ENCODE measurements around the gene DEDD2.

DEDD2 gene

GRCh38 chr19:42242512-42243409 lies 25.3 kb upstream of the DEDD2 start, which contains the start of gene GSK3A:
TSS of gene GSK3A (minus strand) at chr19:42242602. CDS start at chr19:42242465, 137 bp downstream.
- peak within 1 kb of the TSS; percentile 78 for H3K27ac ChIP-seq (replicated peaks)
- DNase-seq (ENCODE audit: low read depth in 1 of 2, low spot score in 1 of 2): peak; percentile 99
- TF ChIP-seq GABPA (IDR thresholded peaks at IDR 0.05; ENCODE audit: low read depth) (peak; percentile 44), POLR2AphosphoS5 (IDR thresholded peaks at IDR 0.05; ENCODE audit: low read depth) (peak; percentile 85), SPI1 (IDR thresholded peaks at IDR 0.05; ENCODE audit: borderline replicate concordance, low read depth) (peak; percentile 61; the same call in 1 of the 2 replicates), REST (IDR thresholded peaks at IDR 0.05; ENCODE audit: insufficient replicate concordance, low read depth) (no peak)
- H3K4me3 ChIP-seq (replicated peaks; ENCODE audit: insufficient read depth, low read length): peak within 1 kb of the TSS; percentile 74
- H3K27me3 ChIP-seq (ENCODE audit: insufficient read depth, poor library complexity, severe bottlenecking): no peaks in the 10 kb centered on the region

GRCh38 chr19:42242069-42242511 lies 24.6 kb upstream of the DEDD2 start:
- no peaks in the 10 kb centered on the region for H3K27me3 ChIP-seq (ENCODE audit: insufficient read depth, poor library complexity, severe bottlenecking)
- H3K27ac ChIP-seq (replicated peaks): peak overlapping the region; percentile 65
- H3K4me3 ChIP-seq (replicated peaks; ENCODE audit: insufficient read depth, low read length): peak overlapping the region; percentile 74
- TF ChIP-seq SPI1 (IDR thresholded peaks at IDR 0.05; ENCODE audit: borderline replicate concordance, low read depth) (no peak), CTCF (IDR thresholded peaks at IDR 0.05; ENCODE audit: insufficient read depth, low read length) (no peak), POLR2AphosphoS5 (IDR thresholded peaks at IDR 0.05; ENCODE audit: low read depth) (no peak), REST (IDR thresholded peaks at IDR 0.05; ENCODE audit: insufficient replicate concordance, low read depth) (no peak), GABPA (IDR thresholded peaks at IDR 0.05; ENCODE audit: low read depth) (no peak)
- DNase-seq (ENCODE audit: low read depth in 1 of 2, low spot score in 1 of 2): no peak

- DNase-seq (ENCODE audit: low read depth in 1 of 2, low spot score in 1 of 2): no peak
- Histone ChIP-seq H3K27ac (replicated peaks) (no peak overlapping the region), H3K27me3 (ENCODE audit: insufficient read depth, poor library complexity, severe bottlenecking) (no peaks in the 10 kb centered on the region), H3K4me3 (replicated peaks; ENCODE audit: insufficient read depth, low read length) (peak overlapping the region; percentile 74)
- TF ChIP-seq CTCF (IDR thresholded peaks at IDR 0.05; ENCODE audit: insufficient read depth, low read length): no peak
- TF ChIP-seq GABPA (IDR thresholded peaks at IDR 0.05; ENCODE audit: low read depth): no peak
- no peak for TF ChIP-seq REST (IDR thresholded peaks at IDR 0.05; ENCODE audit: insufficient replicate concordance, low read depth)
- TF ChIP-seq POLR2AphosphoS5 (IDR thresholded peaks at IDR 0.05; ENCODE audit: low read depth): no peak
- TF ChIP-seq SPI1 (IDR thresholded peaks at IDR 0.05; ENCODE audit: borderline replicate concordance, low read depth): no peak
Observed at GRCh38 chr19:42241279-42241678, 23.8 kb upstream of the DEDD2 start.

All from HL-60 (cell line).